ENCODE measurements around the gene SMIM12. TPM values are rescaled to one million over a fixed set of nuclear protein-coding genes. Genes with fewer than 3 reads are reported as not detected.

The SMIM12 gene
- total RNA-seq, 6 experiments from 2014 or later, result 42.0 to 53.6 (median 45.6) TPM

DNA sequence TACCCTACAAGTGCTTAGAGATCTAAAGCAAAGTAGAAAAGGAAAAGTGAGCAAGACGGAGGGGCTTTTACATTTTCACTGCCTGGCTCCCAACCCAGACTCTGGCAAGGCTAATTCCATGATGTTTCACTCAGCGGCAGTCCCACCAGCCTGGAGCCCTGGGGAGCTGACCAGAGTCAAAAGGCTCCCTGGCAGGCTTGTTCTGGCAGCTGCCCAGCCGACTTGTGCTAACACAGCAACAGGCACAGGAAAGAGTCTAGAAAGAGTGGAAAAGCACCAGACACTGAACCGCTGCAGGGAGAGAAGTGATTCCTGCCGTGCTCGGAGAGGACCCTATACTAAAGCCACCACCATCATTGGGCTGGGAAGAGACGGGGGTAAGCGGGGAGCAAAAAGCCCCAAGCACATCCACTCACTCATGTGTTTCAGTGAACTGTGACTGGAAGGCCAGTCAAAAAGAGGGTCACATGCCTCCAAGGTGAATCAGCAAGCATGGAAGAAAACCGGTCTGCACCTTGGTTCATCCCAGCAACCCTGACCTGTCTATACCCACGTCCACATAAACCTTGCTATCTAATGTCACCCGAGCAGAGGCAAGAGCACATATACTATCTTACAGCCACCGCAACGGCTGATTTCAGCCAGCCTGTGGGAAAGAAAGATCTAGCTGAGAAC lies 8.0 kb downstream of the SMIM12 start:
- peaks cover 12% of the 10 kb centered on the region for H3K4me1 Mint-ChIP-seq (ENCODE audit: low read depth)
- no peak for TF ChIP-seq CTCF (IDR thresholded peaks at IDR 0.05)
- no peak overlapping the region for H3K4me3 Mint-ChIP-seq
- no peaks in the 10 kb centered on the region; the same call in none of the 2 replicates for H3K27me3 Mint-ChIP-seq (ENCODE audit: insufficient read depth)
- DNase-seq, result no peak
- H3K36me3 Mint-ChIP-seq (ENCODE audit: low read depth), result peaks cover 11% of the 10 kb centered on the region
- H3K9me3 Mint-ChIP-seq, result no peaks in the 10 kb centered on the region
- H3K27ac Mint-ChIP-seq, result no peak overlapping the region

GRCh38 chr1:34850382-34850781 lies 9.2 kb downstream of the SMIM12 start:
- no peak overlapping the region for H3K4me3 Mint-ChIP-seq
- DNase-seq, result no peak
- peaks cover 12% of the 10 kb centered on the region for H3K4me1 Mint-ChIP-seq (ENCODE audit: low read depth)
- H3K27ac Mint-ChIP-seq, result no peak overlapping the region
- H3K27me3 Mint-ChIP-seq (ENCODE audit: insufficient read depth), result no peaks in the 10 kb centered on the region; the same call in none of the 2 replicates
- peaks cover 11% of the 10 kb centered on the region for H3K36me3 Mint-ChIP-seq (ENCODE audit: low read depth)
- TF ChIP-seq CTCF (IDR thresholded peaks at IDR 0.05), result no peak
- no peaks in the 10 kb centered on the region for H3K9me3 Mint-ChIP-seq

- H3K27ac Mint-ChIP-seq, result no peak overlapping the region
- TF ChIP-seq CTCF (IDR thresholded peaks at IDR 0.05), result no peak
- DNase-seq, result no peak
- H3K4me3 Mint-ChIP-seq, result no peak overlapping the region
- peaks cover 21% of the 10 kb centered on the region for H3K4me1 Mint-ChIP-seq (ENCODE audit: low read depth)
- H3K9me3 Mint-ChIP-seq, result no peaks in the 10 kb centered on the region
- H3K36me3 Mint-ChIP-seq (ENCODE audit: low read depth), result peaks cover 11% of the 10 kb centered on the region
- H3K27me3 Mint-ChIP-seq (ENCODE audit: insufficient read depth), result no peaks in the 10 kb centered on the region; the same call in none of the 2 replicates
Measured at GRCh38 chr1:34847094-34847493, 12.5 kb downstream of the SMIM12 start.

GRCh38 chr1:34846265-34846664 lies 13.3 kb downstream of the SMIM12 start:
- Mint-ChIP-seq H3K9me3 (no peaks in the 10 kb centered on the region), H3K4me1 (ENCODE audit: low read depth) (peaks cover 21% of the 10 kb centered on the region), H3K4me3 (no peak overlapping the region), H3K27me3 (ENCODE audit: insufficient read depth) (no peaks in the 10 kb centered on the region; the same call in none of the 2 replicates), H3K27ac (no peak overlapping the region), H3K36me3 (ENCODE audit: low read depth) (peaks cover 11% of the 10 kb centered on the region)
- no peak for TF ChIP-seq CTCF (IDR thresholded peaks at IDR 0.05)
- no peak for DNase-seq

DNA sequence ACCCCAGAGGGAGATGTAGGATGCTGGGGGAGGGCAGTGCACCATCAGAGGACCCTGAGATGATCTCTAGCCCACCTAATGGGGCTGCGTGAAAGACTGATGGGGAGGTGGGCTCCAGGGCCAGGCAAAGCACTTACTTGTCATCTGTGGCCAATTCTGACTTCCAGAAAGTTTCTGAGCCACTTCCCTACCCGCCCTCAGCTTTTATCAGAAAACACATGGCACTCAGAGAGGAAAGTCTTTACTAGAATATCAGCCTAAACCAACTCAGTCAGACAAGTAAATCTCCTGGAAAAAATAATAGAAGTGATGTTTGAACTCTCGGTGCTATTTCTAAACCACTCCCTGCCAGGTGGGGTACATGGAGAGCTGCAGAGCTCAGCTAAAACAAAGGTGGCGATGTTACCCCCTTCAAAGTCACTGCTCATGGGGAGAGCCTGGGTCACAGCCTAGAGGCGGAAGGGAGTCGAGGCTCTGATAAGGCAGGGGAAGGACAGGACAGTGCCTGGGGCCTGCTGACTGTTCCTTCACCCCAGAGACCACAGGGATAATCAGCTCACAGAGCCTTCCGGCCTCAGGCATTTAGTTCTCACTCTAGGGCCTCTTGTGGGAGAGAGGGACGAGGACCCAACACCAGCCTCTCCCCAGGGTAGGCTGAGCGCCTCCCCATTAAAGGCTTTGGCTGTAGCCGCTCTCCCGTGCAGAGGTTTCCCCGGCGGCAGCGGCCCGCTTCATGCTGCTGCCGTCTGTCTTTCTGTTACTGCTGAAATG lies 14.2 kb downstream of the SMIM12 start:
- Mint-ChIP-seq H3K27me3 (ENCODE audit: insufficient read depth) (no peaks in the 10 kb centered on the region; the same call in none of the 2 replicates), H3K27ac (no peak overlapping the region), H3K4me3 (no peak overlapping the region), H3K4me1 (ENCODE audit: low read depth) (peaks cover 21% of the 10 kb centered on the region), H3K36me3 (ENCODE audit: low read depth) (peaks cover 5% of the 10 kb centered on the region), H3K9me3 (no peaks in the 10 kb centered on the region)
- no peak for TF ChIP-seq CTCF (IDR thresholded peaks at IDR 0.05)
- no peak for DNase-seq
